Measurements from ENCODE around the gene SPACA9. TPM values are rescaled to one million over a fixed set of nuclear protein-coding genes. Genes with fewer than 3 reads are reported as not detected.

Gene SPACA9
- total and polyA plus RNA-seq, 11 donors, result 1.6 to 6.9 (median 4.6) TPM

DNA sequence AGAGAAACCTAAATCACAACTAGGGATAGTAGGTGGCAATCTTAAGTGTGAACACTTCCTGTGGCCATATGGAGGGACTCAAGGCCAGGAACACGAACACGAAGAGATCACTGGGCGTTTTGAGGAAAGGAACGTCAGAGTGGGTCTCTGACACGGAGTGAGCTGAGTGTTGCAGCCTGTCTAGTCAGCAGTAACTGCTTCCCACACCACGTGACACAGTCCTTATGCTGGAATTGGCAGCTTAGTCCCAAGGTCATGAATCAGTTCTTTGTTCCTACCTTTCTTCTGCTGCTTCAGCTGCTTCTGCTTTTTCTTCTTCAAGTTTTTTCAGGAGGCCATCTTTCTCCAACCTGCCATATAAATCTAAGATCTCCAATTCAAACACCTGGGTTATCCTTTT is 18.2 kb downstream of the SPACA9 start:
- ATAC-seq, result peak; percentile 64 to 80 (median 76)
- Histone ChIP-seq H3K4me1 (peaks cover 0 to 10% (median 4%) of the 10 kb centered on the region in 12 donors), H3K9me3 (no peaks in the 10 kb centered on the region), H3K27me3 (no peaks in the 10 kb centered on the region), H3K36me3 (peaks cover 0 to 97% (median 84%) of the 10 kb centered on the region in 9 donors), H3K4me3 (no peak overlapping the region), H3K27ac (peak overlapping the region in 4 of 12 donors; percentile 10 to 59 (median 48))
- intact Hi-C loops (cut with DNase I), result loop anchor here in 1 of 10 donors (10.0 kb wide), 1 partner anchor 82 kb away; no protein-coding TSS in a partner anchor
- TF ChIP-seq, protein P1, sequence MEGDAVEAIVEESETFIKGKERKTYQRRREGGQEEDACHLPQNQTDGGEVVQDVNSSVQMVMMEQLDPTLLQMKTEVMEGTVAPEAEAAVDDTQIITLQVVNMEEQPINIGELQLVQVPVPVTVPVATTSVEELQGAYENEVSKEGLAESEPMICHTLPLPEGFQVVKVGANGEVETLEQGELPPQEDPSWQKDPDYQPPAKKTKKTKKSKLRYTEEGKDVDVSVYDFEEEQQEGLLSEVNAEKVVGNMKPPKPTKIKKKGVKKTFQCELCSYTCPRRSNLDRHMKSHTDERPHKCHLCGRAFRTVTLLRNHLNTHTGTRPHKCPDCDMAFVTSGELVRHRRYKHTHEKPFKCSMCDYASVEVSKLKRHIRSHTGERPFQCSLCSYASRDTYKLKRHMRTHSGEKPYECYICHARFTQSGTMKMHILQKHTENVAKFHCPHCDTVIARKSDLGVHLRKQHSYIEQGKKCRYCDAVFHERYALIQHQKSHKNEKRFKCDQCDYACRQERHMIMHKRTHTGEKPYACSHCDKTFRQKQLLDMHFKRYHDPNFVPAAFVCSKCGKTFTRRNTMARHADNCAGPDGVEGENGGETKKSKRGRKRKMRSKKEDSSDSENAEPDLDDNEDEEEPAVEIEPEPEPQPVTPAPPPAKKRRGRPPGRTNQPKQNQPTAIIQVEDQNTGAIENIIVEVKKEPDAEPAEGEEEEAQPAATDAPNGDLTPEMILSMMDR (IDR thresholded peaks at IDR 0.05), result no peak
- no peak for TF ChIP-seq POLR2A (IDR thresholded peaks at IDR 0.05)
- DNase-seq, result peak in 2 of 5 donors; percentile 22 to 45
- WGBS, 4 donors, result 41 to 56% (median 42%) methylated on average over 6 of the region's 6 CpGs

DNA sequence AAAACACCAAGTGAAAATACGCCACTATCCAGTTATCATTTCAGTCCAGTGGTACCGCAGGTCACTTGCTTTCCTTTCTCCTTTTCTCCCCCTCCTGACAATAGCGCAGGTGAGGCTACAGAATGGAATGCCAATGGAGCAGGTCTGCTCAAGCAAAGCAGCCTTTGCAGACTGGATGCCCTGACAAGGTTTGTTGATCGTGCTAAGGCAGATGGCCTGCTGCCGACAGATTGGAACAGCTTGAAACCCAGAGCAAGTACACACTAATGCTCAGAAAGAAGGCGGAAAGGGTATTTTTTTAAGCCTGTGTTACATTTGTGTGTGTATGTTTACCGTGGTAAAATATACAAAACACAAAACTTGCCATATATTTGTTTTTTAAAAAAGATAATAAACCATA is 19.4 kb downstream of the SPACA9 start:
- no peaks in the 10 kb centered on the region for H3K9me3 ChIP-seq
- WGBS, 4 donors, result 91 to 98% (median 96%) methylated on average over 7 of the region's 7 CpGs
- H3K27ac ChIP-seq, result no peak overlapping the region
- H3K4me3 ChIP-seq, result no peak overlapping the region
- ATAC-seq (no peak), DNase-seq (no peak)
- peaks cover 0 to 99% (median 91%) of the 10 kb centered on the region in 9 donors for H3K36me3 ChIP-seq
- peaks cover 0 to 12% (median 6%) of the 10 kb centered on the region in 12 donors for H3K4me1 ChIP-seq
- no peaks in the 10 kb centered on the region for H3K27me3 ChIP-seq
- TF ChIP-seq POLR2A (IDR thresholded peaks at IDR 0.05), result no peak
- TF ChIP-seq, protein P1 (IDR thresholded peaks at IDR 0.05), result no peak
- intact Hi-C loops (cut with DNase I), result loop anchor here in 1 of 10 donors (10.0 kb wide), 1 partner anchor 83 kb away; no protein-coding TSS in a partner anchor

DNA sequence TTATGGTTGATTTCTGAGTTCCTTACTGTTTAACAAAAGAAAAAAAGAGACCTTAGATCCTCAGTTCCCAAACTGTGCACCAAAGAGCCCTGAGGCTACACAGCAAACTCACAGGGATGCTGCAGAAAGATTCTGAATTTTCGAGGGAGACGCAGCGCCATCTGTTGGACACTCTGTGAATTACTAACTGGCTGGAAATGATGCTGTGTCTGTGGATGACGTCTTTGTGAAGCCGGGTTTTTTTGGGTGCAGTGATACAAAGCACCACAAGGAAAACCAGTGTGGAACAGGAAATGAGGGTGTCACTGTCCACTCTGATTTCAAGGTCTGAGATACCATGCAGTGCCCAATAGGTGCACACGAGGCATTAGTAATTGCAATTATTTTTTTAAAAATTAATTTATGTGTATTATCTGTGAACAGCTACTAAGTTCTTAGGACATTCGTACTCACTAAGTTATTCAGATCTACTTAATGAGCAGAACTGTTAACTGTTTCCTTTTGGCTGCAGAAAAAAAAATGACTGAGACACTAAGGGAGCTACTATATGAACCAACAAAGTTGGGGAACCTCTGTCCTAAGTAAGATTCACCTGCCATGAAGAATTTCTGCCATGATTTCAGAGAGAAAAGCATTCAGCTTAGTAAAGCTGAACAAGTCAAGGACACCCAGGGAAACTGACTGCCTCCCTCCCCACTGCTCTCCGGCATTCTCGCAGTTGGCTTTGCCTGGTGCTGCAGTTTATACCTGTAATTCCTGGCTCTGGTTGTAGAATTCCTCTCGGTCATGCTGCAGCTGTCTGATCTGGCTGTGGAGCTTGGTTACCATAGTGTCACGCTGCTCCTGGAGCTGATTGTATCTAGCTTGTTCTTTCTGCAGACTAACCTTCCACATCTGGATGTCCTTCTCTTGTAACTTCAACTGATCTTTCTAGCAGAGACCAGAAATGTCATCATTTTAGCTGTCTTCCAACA is 23.4 kb downstream of the SPACA9 start:
- intact Hi-C loops (cut with DNase I), result loop anchor here in 2 of 10 donors (5.0 to 10.0 kb wide), 3 partner anchors 70 to 100 kb away; partner anchors contain the start of gene GFI1B (in 1 of the 2)
- Histone ChIP-seq H3K9me3 (no peaks in the 10 kb centered on the region), H3K36me3 (peaks cover 0 to 100% (median 95%) of the 10 kb centered on the region in 9 donors), H3K4me1 (peaks cover 0 to 16% (median 1%) of the 10 kb centered on the region in 12 donors), H3K27me3 (no peaks in the 10 kb centered on the region), H3K4me3 (no peak overlapping the region), H3K27ac (no peak overlapping the region)
- DNase-seq (peak in 4 of 5 donors; percentile 44 to 52 (median 48)), ATAC-seq (peak; percentile 22 to 70 (median 68))
- no peak for TF ChIP-seq POLR2A (IDR thresholded peaks at IDR 0.05)
- TF ChIP-seq, protein P1 (IDR thresholded peaks at IDR 0.05), result peak; percentile 79 to 96 (median 88)
- WGBS, 4 donors, result 38 to 44% (median 40%) methylated on average over 11 of the region's 11 CpGs
